ENCODE results near the gene CEP350. TPM values are rescaled to one million over a fixed set of nuclear protein-coding genes. Genes with fewer than 3 reads are reported as not detected.

Gene CEP350
- polyA plus RNA-seq, 2 of the 4 experiments (the other 2 are of a cell fraction) = 6.4 to 22.6 TPM

GRCh38 chr1:179917601-179918429 is 36.8 kb upstream of the CEP350 start:
- H3K4me2 ChIP-seq = no peak overlapping the region
- H3K4me3 ChIP-seq = no peak overlapping the region
- ChIA-PET CTCF (interaction anchor here (0.7 to 2.1 kb wide), 4 partner anchors 9 to 50 kb away, joined by 3 to 4 read pairs (median 4); partner anchors contain the start of gene CEP350), POLR2A (interaction anchor here (0.7 kb wide), 1 partner anchor 11 kb away, joined by 10 read pairs; no protein-coding TSS in a partner anchor)
- H3K27ac ChIP-seq = no peak overlapping the region
- 86% methylated on average over 10 of the region's 10 CpGs for WGBS (ENCODE audit: missing lambda C conversion rate)
- no peaks in the 10 kb centered on the region for H3K4me1 ChIP-seq
- FAIRE-seq = no peak
- no peak for ATAC-seq
- H3K9me3 ChIP-seq = no peaks in the 10 kb centered on the region
- TF ChIP-seq HOXA7 (CRISPR knock-in tag; IDR thresholded peaks at IDR 0.05) = no peak
- TF ChIP-seq POLR2AphosphoS2 (conservative IDR thresholded peaks at IDR 0.05; ENCODE audit: low read length) = no peak
- no peak for TF ChIP-seq PHF8 (IDR thresholded peaks at IDR 0.05; ENCODE audit: borderline replicate concordance, low read depth)
- TF ChIP-seq HOXB5 (CRISPR knock-in tag; IDR thresholded peaks at IDR 0.05) = no peak
- no peak for TF ChIP-seq HOXB13 (CRISPR knock-in tag; IDR thresholded peaks at IDR 0.05; ENCODE audit: low read depth)
- no peak for TF ChIP-seq JUNB (IDR thresholded peaks at IDR 0.05)
- no peak for TF ChIP-seq RNF2 (IDR thresholded peaks at IDR 0.05; ENCODE audit: borderline replicate concordance, low read depth)
- TF ChIP-seq NFE2L2 (conservative IDR thresholded peaks at IDR 0.05; ENCODE audit: low read length) = no peak
- TF ChIP-seq CTCF (IDR thresholded peaks at IDR 0.05) = no peak
- no peak for TF ChIP-seq FOSL2 (IDR thresholded peaks at IDR 0.05)
- TF ChIP-seq FOSL2 (CRISPR knock-in tag; IDR thresholded peaks at IDR 0.05) = no peak
- no peak for TF ChIP-seq GATA3 (IDR thresholded peaks at IDR 0.05; ENCODE audit: borderline replicate concordance)
- TF ChIP-seq BCL3 (IDR thresholded peaks at IDR 0.05) = no peak
- TF ChIP-seq ESRRA (IDR thresholded peaks at IDR 0.05; ENCODE audit: borderline replicate concordance, low read length) = no peak
- TF ChIP-seq MYC (IDR thresholded peaks at IDR 0.05; ENCODE audit: borderline replicate concordance, low read length) = no peak
- no peak for DNase-seq (ENCODE audit: low read depth in 1 of 2, low spot score in 1 of 2)

- no peak for FAIRE-seq
- no peak for ATAC-seq
- ChIA-PET POLR2A (no interaction called here), CTCF (interaction anchor here (0.8 to 1.0 kb wide), 3 partner anchors 12 to 267 kb away, joined by 3 to 5 read pairs (median 3); no protein-coding TSS in a partner anchor)
- Histone ChIP-seq H3K4me3 (no peak overlapping the region), H3K9me3 (no peaks in the 10 kb centered on the region), H3K27ac (no peak overlapping the region), H3K4me1 (peaks cover 3% of the 10 kb centered on the region; the same call in 1 of the 3 replicates), H3K4me2 (no peak overlapping the region)
- WGBS (ENCODE audit: missing lambda C conversion rate) = 97% methylated on average over 1 of the region's 1 CpG
- TF ChIP-seq CBX2 (IDR thresholded peaks at IDR 0.05; ENCODE audit: borderline replicate concordance, low read depth) (no peak), RNF2 (IDR thresholded peaks at IDR 0.05; ENCODE audit: borderline replicate concordance, low read depth) (no peak)
- no peak for DNase-seq (ENCODE audit: low read depth in 1 of 2, low spot score in 1 of 2)
Measured at GRCh38 chr1:179921472-179921871, 33.1 kb upstream of the CEP350 start.

GRCh38 chr1:179921981-179922872 is 32.4 kb upstream of the CEP350 start:
- CTCF ChIA-PET = interaction anchor here (0.9 to 1.1 kb wide), 3 partner anchors 17 to 29 kb away, joined by 3 to 5 read pairs (median 4); no protein-coding TSS in a partner anchor
- POLR2A ChIA-PET = interaction anchor here (0.5 kb wide), 1 partner anchor 8 kb away, joined by 3 read pairs; no protein-coding TSS in a partner anchor
- no peak overlapping the region for H3K4me2 ChIP-seq
- H3K27ac ChIP-seq = no peak overlapping the region
- 91% methylated on average over 8 of the region's 8 CpGs for WGBS (ENCODE audit: missing lambda C conversion rate)
- FAIRE-seq = no peak
- no peak overlapping the region for H3K4me3 ChIP-seq
- no peak for ATAC-seq
- no peak for TF ChIP-seq ESRRA (IDR thresholded peaks at IDR 0.05; ENCODE audit: borderline replicate concordance, low read length)
- TF ChIP-seq BCL3 (IDR thresholded peaks at IDR 0.05) = no peak
- TF ChIP-seq FOXS1 (CRISPR knock-in tag; IDR thresholded peaks at IDR 0.05) = no peak
- TF ChIP-seq CEBPB (IDR thresholded peaks at IDR 0.05) = no peak
- no peak for TF ChIP-seq CHD4 (IDR thresholded peaks at IDR 0.05; ENCODE audit: borderline replicate concordance)
- TF ChIP-seq TP53 (CRISPR knock-in tag; IDR thresholded peaks at IDR 0.05) = no peak
- TF ChIP-seq E2F6 (IDR thresholded peaks at IDR 0.05; ENCODE audit: borderline replicate concordance, low read depth) = no peak
- TF ChIP-seq HMGXB4 (CRISPR knock-in tag; IDR thresholded peaks at IDR 0.05; ENCODE audit: borderline replicate concordance) = no peak
- no peak for TF ChIP-seq CHD2 (IDR thresholded peaks at IDR 0.05; ENCODE audit: low read length, partially characterized antibody)
- peaks cover 5% of the 10 kb centered on the region; the same call in 1 of the 3 replicates for H3K4me1 ChIP-seq
- H3K9me3 ChIP-seq = no peaks in the 10 kb centered on the region
- no peak for DNase-seq (ENCODE audit: low read depth in 1 of 2, low spot score in 1 of 2)

Data from A549 (cell line).